Liver (tissue), 9 donors: ENCODE measurements around the gene CACNA1H. TPM values are rescaled to one million over a fixed set of nuclear protein-coding genes. Genes with fewer than 3 reads are reported as not detected.
A peak's percentile ranks its signal among the peaks of the same experiment; 100 is the strongest.

ENCODE experiments used
- DNase-seq: peaks from one replicate; pipeline ENCODE4 v3.0.0-alpha.2; 2017; ENCODE audit warnings: low spot score
- H3K27ac ChIP-seq, 2 donors: one replicate each; pipeline ENCODE4 v1.7.0; 2013; ENCODE audit warnings: inconsistent platforms in 2 of 2, low read length in 2 of 2, control low read depth in 1 of 2, low read depth in 1 of 2, mild to moderate bottlenecking in 1 of 2
- H3K27me3 ChIP-seq, 4 donors: one replicate each; pipeline versions ENCODE4 v1.6.1 to v1.7.0; 2013; ENCODE audit warnings: low read length in 3 of 4, inconsistent platforms in 1 of 4, mild to moderate bottlenecking in 1 of 4, moderate library complexity in 1 of 4; ENCODE audit not compliant: control insufficient read depth in 4 of 4, insufficient read depth in 4 of 4
- H3K36me3 ChIP-seq, 4 donors: one replicate each; pipeline versions ENCODE4 v1.6.1 to v1.7.0; 2013; ENCODE audit warnings: low read length in 3 of 4, mild to moderate bottlenecking in 3 of 4, low read depth in 1 of 4, moderate library complexity in 1 of 4; ENCODE audit not compliant: control insufficient read depth in 4 of 4, insufficient read depth in 3 of 4
- H3K4me1 ChIP-seq, 4 donors: one replicate each; pipeline versions ENCODE4 v1.6.1 to v1.7.0; 2013; ENCODE audit warnings: low read length in 3 of 4, mild to moderate bottlenecking in 3 of 4, moderate library complexity in 1 of 4; ENCODE audit not compliant: control insufficient read depth in 4 of 4, insufficient read depth in 4 of 4
- H3K4me3 ChIP-seq, 3 donors: one replicate each; pipeline versions ENCODE4 v1.6.1 to v1.7.0; 2013; ENCODE audit warnings: low read length in 3 of 3, control low read depth in 1 of 3, low read depth in 1 of 3, mild to moderate bottlenecking in 1 of 3
- H3K9ac ChIP-seq, 2 donors: one replicate each; pipeline ENCODE4 v1.7.0; 2013; ENCODE audit warnings: low read length in 2 of 2, mild to moderate bottlenecking in 2 of 2, moderate library complexity in 2 of 2, control low read depth in 1 of 2, low read depth in 1 of 2
- H3K9me3 ChIP-seq, 4 donors: one replicate each; pipeline versions ENCODE4 v1.6.1 to v1.7.0; 2013; ENCODE audit warnings: low read length in 3 of 4; ENCODE audit not compliant: control insufficient read depth in 4 of 4
- ATF3 ChIP-seq: IDR thresholded peaks from 2 replicates; pipeline ENCODE4 v1.6.1; 2016; ENCODE audit warnings: antibody characterized with exemption
- CTCF ChIP-seq: fragments of 150-350 bp; IDR thresholded peaks from 2 replicates; pipeline ENCODE4 v1.5.1; 2017; ENCODE audit warnings: improper control_type of control experiment, low read depth, low read length; ENCODE audit not compliant: missing input control
- EGR1 ChIP-seq, 2 donors: IDR thresholded peaks; 2 replicates each; pipeline ENCODE4 v1.6.1; 2016 to 2018; ENCODE audit warnings: antibody characterized with exemption in 2 of 2, low read depth in 2 of 2
- FOXA1 ChIP-seq: IDR thresholded peaks from 2 replicates; pipeline ENCODE4 v1.6.1; 2016; ENCODE audit warnings: antibody characterized with exemption
- FOXA2 ChIP-seq: IDR thresholded peaks from 2 replicates; pipeline ENCODE4 v1.6.1; 2016; ENCODE audit warnings: antibody characterized with exemption
- GABPA ChIP-seq, 2 donors: IDR thresholded peaks in 1 of 2; conservative IDR thresholded peaks in 1 of 2; 2 replicates each; pipeline ENCODE4 v1.6.1; 2016; ENCODE audit warnings: antibody characterized with exemption in 2 of 2, mild to moderate bottlenecking in 1 of 2, moderate library complexity in 1 of 2
- HNF4A ChIP-seq, 2 donors: conservative IDR thresholded peaks; 2 replicates each; pipeline ENCODE4 v1.6.1; 2016; ENCODE audit warnings: antibody characterized with exemption in 2 of 2, mild to moderate bottlenecking in 2 of 2
- HNF4G ChIP-seq: IDR thresholded peaks from 2 replicates; pipeline ENCODE4 v1.6.1; 2016; ENCODE audit warnings: antibody characterized with exemption
- JUND ChIP-seq, 2 donors: IDR thresholded peaks; 2 replicates each; pipeline ENCODE4 v1.6.1; 2016; ENCODE audit warnings: antibody characterized with exemption in 2 of 2
- MAX ChIP-seq: IDR thresholded peaks from 2 replicates; pipeline ENCODE4 v1.6.1; 2016; ENCODE audit warnings: antibody characterized with exemption
- NR2F2 ChIP-seq: IDR thresholded peaks from 2 replicates; pipeline ENCODE4 v1.6.1; 2016; ENCODE audit warnings: antibody characterized with exemption
- RAD21 ChIP-seq, 2 donors: IDR thresholded peaks; 2 replicates each; pipeline ENCODE4 v1.6.1; 2016; ENCODE audit warnings: antibody characterized with exemption in 2 of 2, mild to moderate bottlenecking in 2 of 2
- REST ChIP-seq: IDR thresholded peaks from 2 replicates; pipeline ENCODE4 v1.6.1; 2016; ENCODE audit warnings: antibody characterized with exemption, mild to moderate bottlenecking
- RXRA ChIP-seq, 2 donors: IDR thresholded peaks; 2 replicates each; pipeline ENCODE4 v1.6.1; 2017 to 2018; ENCODE audit warnings: antibody characterized with exemption in 2 of 2, mild to moderate bottlenecking in 1 of 2
- SP1 ChIP-seq: IDR thresholded peaks from 2 replicates; pipeline ENCODE4 v1.6.1; 2018; ENCODE audit warnings: antibody characterized with exemption, mild to moderate bottlenecking
- TAF1 ChIP-seq: conservative IDR thresholded peaks from 2 replicates; pipeline ENCODE4 v1.6.1; 2016; ENCODE audit warnings: antibody characterized with exemption, mild to moderate bottlenecking
- YY1 ChIP-seq: IDR thresholded peaks from 2 replicates; pipeline ENCODE4 v1.6.1; 2016; ENCODE audit warnings: antibody characterized with exemption, mild to moderate bottlenecking
- ZBTB33 ChIP-seq: IDR thresholded peaks from 2 replicates; pipeline ENCODE4 v1.6.1; 2016; ENCODE audit warnings: antibody characterized with exemption
- WGBS: extraction: QIAGEN DNeasy Blood & Tissue Kit; methylation state at CpG from one replicate; pipeline ENCODE4 v1.1.7; 2013; 5-methylcytosine and 5-hydroxymethylcytosine counted together
- polyA plus RNA-seq, 2 donors: library from polyadenylated mRNA; stranded (reverse) in 1 of 2; unstranded in 1 of 2; fragments of 200-250 nt in 1 of 2; fragments of >200 nt in 1 of 2; fragmentation: Nextera tagmentation in 1 of 2; extraction: Ambion mirVana in 1 of 2; gene quantifications; one replicate each; pipeline versions ENCODE4 v1.2.1 to v1.2.3, GENCODE V29; 2013 to 2015
- total RNA-seq, 2 donors: library from RNA; depleted of rRNA; stranded (reverse); fragments of >200 nt; gene quantifications; one replicate each; pipeline ENCODE4 v1.2.3, GENCODE V29; 2014
- donor health status: healthy.
- donor health status: healthy.
- donor health status: healthy.
- donor health status: healthy.
- donor health status: healthy.

Gene CACNA1H
- total RNA-seq = 1 to 10 TPM; 4.2 to 8.5 TPM
- polyA plus RNA-seq = 1 to 10 TPM in 1 of 2 donors, under 1 TPM in 1; 0.21 to 7.9 TPM

GRCh38 chr16:1152651-1153259 lies at the start of gene CACNA1H:
TSS of gene CACNA1H (plus strand) at chr16:1153106. CDS start at chr16:1153738, 632 bp downstream.
- Histone ChIP-seq H3K27me3 (peaks cover 0 to 3% (median 0%) of the 10 kb centered on the region in 4 donors), H3K9me3 (no peaks in the 10 kb centered on the region), H3K9ac (no peak within 1 kb of the TSS), H3K4me1 (peaks cover 19 to 45% (median 31%) of the 10 kb centered on the region in 4 donors), H3K4me3 (peak within 1 kb of the TSS in 1 of 3 donors; percentile 60), H3K27ac (no peak within 1 kb of the TSS), H3K36me3 (no peaks in the 10 kb centered on the region)
- 2% methylated on average over 97 of the region's 98 CpGs for WGBS
- TF ChIP-seq CTCF = peak; percentile 1
- no peak for TF ChIP-seq ATF3
- no peak for DNase-seq

- H3K9me3 ChIP-seq = no peaks in the 10 kb centered on the region
- no peaks in the 10 kb centered on the region for H3K36me3 ChIP-seq
- WGBS = 45% methylated on average over 11 of the region's 11 CpGs
- no peak overlapping the region for H3K27ac ChIP-seq
- no peak for DNase-seq
- peaks cover 0 to 6% (median 1%) of the 10 kb centered on the region in 4 donors for H3K27me3 ChIP-seq
- H3K4me3 ChIP-seq = no peak overlapping the region
- H3K4me1 ChIP-seq = peaks cover 0 to 10% (median 4%) of the 10 kb centered on the region in 4 donors
- TF ChIP-seq FOXA2 (no peak), HNF4G (no peak), YY1 (no peak), ATF3 (no peak), ZBTB33 (no peak), MAX (no peak), JUND (IDR thresholded peaks at IDR 0.05) (no peak), SP1 (no peak), EGR1 (IDR thresholded peaks at IDR 0.05; ENCODE audit: low read depth in 2 of 2) (no peak), TAF1 (no peak), FOXA1 (no peak), REST (no peak), NR2F2 (no peak), RXRA (IDR thresholded peaks at IDR 0.05) (no peak), GABPA (IDR thresholded peaks at IDR 0.05 in 1 of 2, conservative IDR thresholded peaks at IDR 0.05 in 1 of 2) (no peak), RAD21 (IDR thresholded peaks at IDR 0.05) (no peak), CTCF (no peak), HNF4A (conservative IDR thresholded peaks at IDR 0.05) (no peak)
- no peak overlapping the region for H3K9ac ChIP-seq
Measured at GRCh38 chr16:1103636-1103980, 49.3 kb upstream of the CACNA1H start.
